Colon (tissue), 2 donors: ENCODE data around the gene LDLRAP1.

Source experiments
- FAIRE-seq: peaks from 2 replicates; lab custom pipeline; 2012; peaks lifted over from hg19 to GRCh38; lab: Jason Lieb, UNC
- donor health status: control.
- donor health status: control.

The LDLRAP1 gene

DNA sequence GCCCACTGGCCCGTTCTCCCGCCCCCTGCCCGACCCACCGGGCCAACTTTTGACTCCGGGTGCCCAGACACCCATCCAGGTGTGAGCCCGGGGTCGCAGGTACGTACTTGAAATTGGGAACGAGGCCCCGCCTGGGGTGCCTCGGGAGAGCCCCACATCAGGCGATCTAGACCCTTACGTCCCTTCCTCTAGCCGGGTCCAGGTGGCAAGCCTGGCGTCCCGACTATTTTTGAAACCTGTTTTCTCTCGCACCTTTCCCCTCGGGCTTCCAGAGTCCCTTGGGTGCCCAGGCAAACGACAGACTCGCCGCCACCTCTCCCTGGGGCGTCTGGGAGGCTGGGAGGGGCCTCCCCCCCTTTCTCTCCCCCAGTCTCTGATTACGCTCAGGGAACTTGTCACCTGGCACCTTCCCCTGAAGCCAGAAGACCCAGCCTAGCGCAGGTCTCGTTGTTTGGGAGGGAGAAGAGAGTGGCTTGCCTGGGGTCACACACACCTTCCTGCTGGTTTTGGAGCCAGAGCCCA, 898 bp downstream of the LDLRAP1 start:
- no peak for FAIRE-seq

DNA sequence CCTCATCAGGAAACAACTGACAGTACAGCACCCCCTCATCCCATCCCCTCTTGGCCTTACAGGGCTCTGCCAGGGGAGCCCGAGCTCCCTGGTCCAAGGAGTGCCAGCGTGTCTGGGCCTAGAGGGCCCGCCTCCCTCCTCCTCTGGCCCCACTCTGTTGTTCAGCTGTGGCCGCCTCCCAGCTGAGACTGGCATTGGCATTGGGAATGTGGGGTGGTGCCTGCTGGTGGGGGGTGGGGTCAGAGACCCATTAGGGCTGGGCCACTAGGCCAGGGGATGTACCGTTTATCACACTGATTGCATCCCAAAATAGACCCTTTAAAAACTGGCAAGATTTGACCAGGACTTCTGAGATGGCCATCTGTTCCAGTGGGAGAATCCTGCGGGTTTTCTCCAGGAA, 1.4 kb downstream of the LDLRAP1 start:
- FAIRE-seq = no peak

DNA sequence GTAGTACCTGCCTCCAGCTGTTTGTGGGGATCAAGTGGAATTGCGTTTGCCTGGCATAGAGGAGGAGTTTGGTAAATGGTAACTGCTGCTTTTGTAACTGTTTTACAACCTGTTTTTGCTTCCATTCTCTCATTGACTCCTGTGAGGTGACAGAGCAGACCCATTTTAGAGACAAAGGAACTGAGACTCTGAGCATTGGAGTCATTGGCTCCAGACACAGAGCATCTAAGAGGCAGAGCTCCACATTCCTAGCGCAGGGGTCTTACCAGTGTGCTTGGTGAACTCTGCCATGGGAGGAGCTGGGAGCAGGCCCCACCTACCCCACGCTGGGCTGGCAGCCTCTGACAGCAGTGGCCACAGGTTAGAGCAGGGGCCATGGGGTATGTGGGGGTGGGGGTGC, 2.4 kb downstream of the LDLRAP1 start:
- no peak for FAIRE-seq

DNA sequence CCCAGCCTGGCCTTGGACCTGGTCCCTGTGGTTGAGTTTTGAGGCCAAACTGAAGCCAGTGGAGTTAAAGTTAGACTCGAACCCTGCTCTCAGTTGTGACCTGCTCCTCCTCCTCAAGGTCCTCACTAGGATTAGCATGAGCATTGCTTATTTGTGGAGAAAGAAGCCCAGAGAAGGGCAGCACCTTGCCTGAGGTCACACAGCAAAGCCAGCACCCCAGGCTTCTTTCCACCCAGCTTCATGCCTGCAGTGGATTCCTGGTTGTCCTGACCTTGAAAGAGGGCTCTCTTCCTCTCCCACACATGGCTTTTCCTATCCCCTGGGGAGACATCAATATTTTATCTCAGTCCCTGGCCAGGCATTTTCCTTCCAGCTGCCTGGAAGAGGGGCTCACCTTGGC, 2.8 kb downstream of the LDLRAP1 start:
- no peak for FAIRE-seq

DNA sequence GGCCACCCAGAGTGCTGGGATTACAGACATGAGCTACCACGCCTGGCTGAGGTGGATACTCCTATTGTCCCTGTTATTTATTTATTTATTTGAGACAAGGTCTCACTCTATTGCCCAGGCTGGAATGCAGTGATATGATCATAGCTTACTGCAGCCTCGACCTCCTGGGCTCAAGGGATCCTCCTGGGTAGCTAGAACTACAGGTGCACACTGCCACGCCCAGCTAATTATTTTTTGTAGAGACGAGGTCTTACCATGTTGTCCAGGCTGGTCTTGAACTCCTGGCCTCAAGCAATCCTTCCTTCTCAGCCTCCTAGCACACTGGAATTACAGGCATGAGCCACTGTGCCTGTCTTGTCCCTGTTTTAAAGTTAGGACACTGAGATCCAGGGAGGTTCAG, 5.2 kb downstream of the LDLRAP1 start:
- no peak for FAIRE-seq

DNA sequence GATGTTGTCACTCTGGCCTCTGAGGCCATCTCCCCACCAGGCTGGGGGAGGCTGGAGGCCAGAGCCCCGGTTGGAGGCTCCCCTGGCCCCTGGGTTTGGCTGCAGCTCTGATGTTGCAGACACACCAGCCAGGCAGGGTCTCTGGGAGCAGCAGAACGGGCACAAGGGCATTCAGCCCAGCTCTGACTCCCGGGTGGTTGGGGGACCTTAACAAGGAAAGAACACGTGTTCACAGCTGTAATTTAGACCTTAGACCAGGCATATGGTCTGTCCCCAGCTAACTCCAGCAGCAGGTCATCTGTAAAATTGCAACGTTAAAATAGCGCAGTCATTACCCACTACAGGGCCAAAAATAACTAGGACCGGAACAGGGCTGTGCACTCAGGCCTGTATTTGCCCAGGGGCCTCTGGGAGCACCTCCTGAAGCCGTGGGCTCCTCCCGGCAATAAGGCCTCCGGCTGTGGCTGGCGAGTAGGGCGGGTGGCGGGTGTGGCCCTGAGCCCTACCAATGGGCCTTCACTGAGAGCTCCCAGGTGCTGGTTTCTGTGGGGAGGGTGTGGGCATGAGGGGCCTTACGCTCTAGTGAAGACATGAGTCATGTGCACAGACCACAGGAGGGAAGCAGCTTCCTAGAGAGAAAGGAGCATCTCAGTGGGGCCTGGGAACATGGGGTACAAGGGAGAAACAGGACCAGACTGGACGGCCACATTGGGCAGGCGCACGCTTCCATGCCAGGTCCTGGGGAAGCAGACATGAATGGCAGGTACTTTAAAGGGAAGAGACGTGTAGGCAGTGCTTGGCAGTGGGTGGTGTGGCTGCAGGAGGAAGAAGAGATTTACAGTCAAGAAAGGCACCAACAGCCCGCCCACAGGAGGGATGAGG, 6.1 kb downstream of the LDLRAP1 start:
- FAIRE-seq = no peak

DNA sequence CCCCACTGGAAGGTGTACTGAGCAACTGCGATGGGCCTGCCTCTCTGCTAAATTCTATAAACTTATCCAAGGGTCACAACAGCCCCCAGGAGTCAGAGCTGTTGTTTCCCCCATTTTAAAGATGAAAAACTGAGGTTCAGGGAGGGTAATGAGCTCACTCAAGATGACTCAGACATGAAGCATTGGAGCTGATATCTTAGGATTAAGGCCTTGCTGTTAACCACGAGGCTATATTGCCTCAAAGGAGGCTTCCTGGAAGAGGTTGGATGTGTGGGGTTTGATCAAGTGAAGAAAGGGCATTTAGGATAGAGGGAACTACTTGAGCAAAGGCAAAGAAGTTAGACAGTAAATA, 6.7 kb downstream of the LDLRAP1 start:
- FAIRE-seq = no peak

DNA sequence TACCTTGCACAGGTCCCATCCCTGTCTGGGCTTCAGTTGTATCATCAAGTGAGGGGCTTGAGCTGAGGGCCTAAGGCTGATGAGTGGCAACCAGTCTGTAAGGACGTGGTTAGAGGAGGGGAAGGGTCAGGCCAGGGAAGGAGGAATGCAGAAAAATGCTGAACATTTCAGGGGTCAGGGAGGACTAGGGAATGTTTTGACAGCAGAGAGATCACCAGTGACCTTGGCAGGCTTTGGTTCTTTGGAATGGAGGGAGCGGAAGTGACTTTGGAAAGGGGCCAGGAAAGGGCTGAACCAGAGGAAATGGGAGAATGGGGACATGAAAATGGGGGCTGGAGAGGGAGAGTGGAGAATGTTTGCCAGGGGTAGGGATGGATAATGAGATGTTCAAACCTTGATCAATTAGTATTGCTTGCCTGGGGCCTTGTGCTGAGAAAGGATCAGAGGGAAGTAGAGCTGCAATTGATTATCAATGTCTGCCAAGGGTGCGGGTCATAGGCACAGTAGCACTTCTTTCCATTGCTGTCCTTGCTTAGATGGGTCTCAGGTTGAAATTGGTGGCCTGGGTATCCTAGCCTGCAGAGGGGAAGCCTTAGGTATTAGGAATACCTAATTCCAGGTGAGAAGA, 7.4 kb downstream of the LDLRAP1 start:
- no peak for FAIRE-seq

DNA sequence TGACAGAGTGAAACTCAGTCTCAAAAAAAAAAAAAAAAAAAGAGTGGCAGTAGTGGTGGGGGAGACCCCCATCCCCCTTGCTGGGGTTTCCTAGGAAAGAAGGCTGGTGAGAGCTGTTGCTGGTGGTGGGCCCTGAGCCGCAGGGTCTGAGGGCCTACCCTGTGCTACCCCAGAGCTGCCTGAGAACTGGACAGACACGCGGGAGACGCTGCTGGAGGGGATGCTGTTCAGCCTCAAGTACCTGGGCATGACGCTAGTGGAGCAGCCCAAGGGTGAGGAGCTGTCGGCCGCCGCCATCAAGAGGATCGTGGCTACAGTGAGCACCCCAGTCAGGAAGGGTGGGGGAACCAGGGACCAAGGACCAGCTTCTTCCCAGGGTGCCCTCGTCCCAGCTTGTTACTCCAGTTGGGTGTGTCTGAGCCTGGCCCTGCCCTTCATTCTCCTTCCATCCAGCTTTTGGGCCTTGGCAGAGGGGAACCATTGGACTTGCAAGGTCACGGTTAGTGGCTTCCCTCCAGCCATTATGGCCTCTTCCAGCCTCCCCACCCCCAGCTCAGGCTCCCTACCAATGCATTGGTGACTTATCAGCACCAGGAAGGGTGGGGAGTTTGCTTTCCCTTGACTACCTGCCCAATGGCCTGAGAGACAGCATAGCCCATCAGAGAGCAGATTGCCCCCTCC, 10.5 kb downstream of the LDLRAP1 start:
- FAIRE-seq = no peak

DNA sequence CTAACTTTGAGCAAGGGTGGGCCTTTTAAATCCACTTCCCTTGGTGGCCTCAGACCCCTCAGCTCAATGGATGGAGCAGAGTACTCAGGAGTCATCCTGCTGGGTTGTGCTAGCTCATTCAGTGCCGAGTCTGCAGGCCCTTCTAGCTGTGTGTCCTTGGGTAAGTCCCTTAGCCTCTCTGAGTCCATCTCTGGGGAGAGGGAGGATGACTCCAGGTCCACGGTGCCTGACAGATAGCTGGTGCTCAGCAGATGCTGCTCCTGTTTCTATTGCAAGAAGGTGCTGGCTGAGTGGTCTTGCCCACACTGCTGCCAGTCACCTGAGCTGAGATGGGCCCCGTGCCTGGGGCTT, 11.0 kb downstream of the LDLRAP1 start:
- FAIRE-seq = no peak

DNA sequence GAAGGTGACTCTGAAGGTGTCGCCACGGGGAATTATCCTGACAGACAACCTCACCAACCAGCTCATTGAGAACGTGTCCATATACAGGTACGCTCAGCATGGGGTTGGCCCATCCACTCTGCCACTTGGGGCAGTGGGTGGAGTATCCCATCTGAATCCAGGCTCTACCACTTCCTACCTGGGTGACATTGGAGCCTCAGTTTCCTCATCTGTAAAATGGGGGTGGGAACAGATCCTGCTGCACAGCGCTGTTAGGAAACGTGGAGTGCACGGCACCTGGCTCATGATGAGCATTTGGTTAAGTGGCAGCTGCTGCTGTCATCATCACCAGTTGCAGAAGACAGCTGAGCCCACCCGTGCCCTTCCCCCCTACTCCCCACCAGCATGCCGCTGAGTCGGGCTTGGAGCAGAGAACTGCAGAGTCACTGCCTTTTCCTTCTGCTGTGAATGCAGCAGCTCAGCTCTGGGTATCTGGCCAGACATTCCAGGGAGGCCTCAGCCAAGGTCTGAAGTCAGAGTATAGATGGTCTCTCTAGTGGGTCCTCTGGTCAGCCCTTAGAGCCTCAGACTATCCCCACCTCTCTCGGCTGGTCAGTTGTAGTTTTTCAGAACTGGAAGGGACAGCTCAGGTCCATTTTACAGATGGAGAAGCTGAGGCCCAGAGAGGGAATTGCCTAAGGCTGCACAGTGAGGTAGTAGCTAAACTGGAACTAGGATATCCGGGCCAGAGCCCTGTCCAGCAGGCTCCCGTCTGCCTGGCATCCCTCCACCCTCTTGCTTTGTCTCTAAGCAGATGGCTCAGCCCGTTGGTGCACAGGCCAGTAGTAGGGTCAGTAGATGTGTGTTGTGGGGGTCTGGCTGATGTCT, 11.7 kb downstream of the LDLRAP1 start:
- no peak for FAIRE-seq

DNA sequence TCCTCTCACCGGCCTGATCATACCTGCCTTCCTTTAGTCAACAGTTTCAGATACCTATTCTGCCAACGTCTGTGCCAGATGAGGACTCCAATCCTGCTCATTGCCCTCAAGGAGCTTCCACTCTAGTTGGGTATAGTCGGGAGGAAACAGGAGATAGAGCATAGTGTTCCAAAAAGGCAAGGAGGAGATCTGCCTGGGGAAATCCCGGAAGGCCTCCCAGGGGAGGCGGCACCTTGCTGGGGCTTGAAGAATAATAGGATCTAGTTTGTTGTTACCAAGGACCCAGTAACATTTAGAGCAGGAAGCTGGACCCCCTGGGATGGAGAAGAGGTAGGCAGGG, 12.3 kb downstream of the LDLRAP1 start:
- FAIRE-seq = no peak

DNA sequence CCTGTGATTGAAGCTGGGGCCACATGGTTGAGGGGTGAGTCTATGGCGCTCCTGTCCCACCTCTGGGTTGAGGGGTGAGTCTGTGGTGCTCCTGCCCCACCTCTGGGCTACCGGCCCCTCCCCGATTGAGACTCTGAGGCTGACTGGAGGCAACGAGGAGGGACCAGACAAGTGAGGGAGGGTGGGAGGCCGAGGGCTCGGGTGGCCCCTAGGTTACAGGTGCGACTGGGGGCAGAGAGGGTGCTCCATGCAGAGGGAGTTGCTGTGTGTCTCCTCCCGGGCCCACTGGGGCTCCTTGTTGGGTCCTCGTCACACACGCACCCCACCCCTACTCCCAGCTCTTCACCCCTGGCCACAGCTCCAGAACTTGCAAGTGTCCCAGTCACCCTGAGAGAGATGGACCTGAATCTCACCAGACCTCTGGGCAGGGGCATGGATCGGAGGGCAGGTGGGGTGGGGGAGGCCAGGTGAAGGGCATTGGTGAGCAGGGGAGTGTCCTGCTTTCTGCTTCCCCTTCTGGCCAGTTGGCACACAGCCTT, 12.8 kb downstream of the LDLRAP1 start:
- no peak for FAIRE-seq

DNA sequence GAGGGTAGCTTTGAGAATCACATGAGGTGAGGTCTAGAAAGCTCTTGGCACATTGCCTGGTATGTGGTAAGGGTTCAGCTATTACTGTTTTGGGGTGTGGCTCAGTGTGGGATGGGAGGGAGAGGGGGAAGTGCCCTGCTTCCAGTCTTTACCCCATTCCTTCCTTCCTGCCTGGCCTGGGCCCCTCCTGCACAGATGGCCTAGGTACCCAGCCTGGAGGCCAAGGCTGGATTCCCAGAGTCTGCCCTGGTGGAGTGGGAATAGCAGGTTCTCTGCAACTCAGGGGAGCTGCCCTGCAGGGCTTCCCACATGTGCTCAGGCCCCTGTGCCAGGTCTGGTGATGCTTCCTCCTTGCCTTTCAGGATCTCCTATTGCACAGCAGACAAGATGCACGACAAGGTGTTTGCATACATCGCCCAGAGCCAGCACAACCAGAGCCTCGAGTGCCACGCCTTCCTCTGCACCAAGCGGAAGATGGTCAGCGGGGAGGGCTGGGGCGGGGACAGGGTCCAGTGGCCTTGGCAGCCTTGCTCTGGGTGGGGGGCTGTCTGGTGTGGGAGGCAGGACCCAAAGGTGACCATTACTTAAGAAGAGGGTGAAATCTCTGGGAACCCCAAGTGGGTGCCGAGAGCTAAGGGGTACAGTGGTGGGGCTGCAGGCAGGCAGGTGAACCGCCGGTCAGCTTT, 13.5 kb downstream of the LDLRAP1 start:
- FAIRE-seq = no peak

DNA sequence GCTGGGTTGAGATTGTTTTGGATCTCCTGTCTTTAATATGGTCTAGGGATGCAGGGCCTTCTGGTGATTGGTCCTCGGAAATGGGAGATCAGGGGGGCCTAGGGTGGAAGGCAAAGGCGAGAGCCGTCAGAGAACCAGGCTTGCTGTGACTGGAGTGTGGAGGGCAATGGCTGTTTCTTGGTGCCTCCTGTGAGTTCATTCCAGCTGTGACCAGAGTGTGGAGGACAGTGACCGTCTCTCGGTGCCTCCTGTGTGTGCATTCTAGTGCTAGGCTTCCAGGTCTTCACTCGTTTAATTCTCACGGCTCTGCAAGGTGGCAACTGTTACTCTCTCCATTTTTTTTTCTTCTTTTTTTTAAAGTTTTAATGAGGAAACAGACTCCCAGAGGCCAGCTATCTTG, 14.1 kb downstream of the LDLRAP1 start:
- FAIRE-seq = no peak

DNA sequence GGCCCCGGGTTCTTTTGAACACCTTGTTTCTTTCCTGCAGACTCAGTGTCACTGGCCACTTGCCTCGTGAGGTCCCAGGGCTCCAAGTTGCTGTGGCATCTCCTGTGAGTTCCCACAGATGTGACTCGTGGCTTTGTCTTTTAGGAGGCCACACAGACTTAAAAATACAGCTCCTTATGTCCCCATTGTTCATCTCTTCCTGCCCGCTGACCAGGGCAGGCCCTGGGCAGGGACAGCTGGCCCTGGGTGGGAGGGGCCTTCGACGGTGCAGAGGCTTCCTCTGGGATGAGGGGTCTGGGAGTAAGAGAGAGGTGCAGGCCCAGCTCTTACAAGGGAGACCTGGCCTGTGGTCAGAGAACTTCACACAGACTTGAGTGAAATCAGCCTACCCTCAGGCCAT, 15.6 kb downstream of the LDLRAP1 start:
- no peak for FAIRE-seq

DNA sequence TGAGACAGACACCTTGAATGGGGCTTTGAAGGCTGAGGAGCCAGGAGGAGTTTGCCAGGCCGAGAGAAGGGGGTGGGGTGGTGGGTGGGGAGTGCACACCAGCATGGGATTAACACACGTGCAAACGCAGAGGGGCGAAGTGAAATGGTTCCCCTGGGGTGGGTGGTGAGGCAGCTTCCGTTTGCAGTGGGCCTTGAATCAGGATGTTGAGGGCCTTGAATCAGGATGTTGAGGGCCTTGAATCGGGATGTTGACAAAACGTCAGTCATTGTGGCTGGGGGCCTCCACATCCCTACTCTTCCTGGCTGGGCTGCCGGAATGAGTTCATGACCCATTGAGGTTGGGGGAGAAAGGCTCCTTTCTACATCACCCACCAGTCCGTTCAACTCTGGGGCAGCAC, 16.6 kb downstream of the LDLRAP1 start:
- no peak for FAIRE-seq

DNA sequence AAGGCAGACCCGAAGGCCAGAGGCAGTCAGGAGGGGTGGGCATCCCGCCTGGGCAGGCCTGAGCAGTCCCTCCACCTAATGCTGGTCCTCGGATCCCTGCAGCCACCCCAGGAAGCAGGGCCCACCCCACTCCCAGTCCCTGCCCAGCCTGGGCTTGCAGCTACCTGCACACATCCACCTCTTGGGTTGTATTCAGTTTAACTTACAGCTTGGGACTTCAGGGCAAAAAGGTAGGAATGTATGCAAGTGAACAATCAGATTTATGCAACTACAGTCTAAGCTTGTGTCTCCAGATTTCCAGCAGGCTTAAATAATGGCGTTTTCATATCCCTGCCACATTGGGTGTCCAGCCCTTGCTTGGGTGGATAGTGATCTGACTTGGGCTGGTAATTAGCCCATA, 17.4 kb downstream of the LDLRAP1 start:
- FAIRE-seq = no peak

DNA sequence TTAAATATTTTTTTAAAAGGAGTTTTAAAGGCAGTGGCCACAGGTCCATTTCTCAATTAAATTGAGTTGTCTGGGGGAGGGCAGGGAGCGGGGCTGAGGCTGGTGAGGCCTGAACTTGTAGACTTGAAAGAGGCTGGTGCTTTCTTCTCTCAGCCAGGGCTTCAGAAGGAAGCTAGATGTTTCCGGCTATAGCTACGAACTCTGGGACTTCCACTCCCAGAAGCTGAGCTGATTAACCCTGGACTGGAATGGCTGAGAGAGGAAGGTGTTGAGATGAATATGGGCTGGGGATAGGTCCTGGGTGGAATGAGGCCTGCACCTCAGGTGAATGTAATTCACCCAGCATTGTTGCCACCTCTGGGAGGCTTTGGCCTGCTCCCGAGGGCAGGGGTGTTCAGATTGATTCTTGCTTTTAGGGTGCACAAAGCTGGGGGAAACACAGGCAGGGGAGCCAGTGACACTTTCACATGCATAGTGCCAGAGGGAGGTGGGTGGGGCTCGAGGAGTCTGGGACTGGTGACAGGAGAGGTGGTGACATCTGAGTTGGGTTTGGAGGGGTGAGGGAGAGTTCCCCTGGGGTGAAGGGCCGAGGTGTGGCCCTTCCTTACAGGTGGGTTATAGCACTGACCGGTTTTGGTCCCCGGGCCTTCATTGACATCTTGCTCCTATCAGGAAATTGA, 18.2 kb downstream of the LDLRAP1 start:
- no peak for FAIRE-seq

DNA sequence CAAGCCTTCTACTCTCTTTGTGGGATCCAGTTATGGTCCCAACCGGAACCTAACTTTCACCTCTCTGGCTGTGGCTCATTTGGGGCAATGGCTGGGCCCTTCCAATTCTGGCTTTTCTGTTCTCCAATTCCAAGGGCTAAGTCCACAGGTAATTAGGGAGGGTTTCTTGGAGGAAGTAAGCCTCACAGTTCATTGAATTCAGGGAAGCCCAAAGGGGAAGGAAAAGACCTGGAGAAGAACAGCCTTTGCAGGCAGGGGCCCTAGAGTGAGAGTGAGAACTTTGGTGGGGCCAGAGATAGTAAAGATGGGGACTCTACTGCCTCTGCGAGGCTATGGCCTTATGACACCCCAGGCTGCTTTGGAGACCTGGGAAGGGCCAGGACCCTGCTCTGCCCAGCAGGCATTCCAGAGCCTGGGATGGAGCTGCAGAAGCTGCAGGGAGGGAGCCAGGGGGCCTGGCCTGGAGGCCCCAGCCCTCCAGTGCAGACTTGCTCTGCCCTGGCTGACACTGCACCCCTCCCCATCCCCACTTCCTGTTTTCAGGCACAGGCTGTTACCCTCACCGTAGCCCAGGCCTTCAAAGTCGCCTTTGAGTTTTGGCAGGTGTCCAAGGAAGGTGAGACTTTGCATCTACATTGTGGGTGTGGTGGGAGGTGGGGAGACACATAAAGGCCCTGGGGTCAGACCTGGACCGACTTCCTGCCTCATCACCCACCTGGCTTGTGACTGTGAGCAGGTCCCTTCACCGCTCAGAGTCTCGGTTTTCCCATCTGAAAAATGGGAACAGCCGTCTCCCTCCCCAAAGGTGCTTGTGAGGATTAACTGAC, 18.9 kb downstream of the LDLRAP1 start:
- FAIRE-seq = no peak
